ENCODE measurements around the gene LMTK3. TPM values are rescaled to one million over a fixed set of nuclear protein-coding genes. Genes with fewer than 3 reads are reported as not detected.

LMTK3 gene
- total RNA-seq, 1 donor = not detected

DNA sequence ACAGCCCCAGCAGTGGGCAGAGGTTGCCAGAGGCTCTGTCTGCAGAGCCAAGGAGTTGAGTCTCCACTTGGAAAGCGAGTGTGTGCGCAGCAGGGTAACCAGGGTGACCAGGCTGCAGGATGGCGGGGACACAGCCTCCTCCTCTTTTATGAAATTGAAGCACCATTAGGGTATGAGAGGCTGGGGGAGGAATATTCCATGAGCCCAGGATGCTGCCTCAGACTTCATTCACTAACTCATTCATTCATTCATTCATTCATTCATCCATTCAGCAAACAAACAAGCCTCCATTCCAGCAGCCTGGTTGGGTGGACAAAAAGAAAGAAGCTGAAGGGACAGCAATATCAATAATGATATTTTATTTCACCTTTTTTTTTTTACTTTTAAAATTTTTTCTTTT lies 6.6 kb upstream of the LMTK3 start:
- TF ChIP-seq, protein P1, sequence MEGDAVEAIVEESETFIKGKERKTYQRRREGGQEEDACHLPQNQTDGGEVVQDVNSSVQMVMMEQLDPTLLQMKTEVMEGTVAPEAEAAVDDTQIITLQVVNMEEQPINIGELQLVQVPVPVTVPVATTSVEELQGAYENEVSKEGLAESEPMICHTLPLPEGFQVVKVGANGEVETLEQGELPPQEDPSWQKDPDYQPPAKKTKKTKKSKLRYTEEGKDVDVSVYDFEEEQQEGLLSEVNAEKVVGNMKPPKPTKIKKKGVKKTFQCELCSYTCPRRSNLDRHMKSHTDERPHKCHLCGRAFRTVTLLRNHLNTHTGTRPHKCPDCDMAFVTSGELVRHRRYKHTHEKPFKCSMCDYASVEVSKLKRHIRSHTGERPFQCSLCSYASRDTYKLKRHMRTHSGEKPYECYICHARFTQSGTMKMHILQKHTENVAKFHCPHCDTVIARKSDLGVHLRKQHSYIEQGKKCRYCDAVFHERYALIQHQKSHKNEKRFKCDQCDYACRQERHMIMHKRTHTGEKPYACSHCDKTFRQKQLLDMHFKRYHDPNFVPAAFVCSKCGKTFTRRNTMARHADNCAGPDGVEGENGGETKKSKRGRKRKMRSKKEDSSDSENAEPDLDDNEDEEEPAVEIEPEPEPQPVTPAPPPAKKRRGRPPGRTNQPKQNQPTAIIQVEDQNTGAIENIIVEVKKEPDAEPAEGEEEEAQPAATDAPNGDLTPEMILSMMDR (IDR thresholded peaks at IDR 0.05; ENCODE audit: extremely low read depth, low read depth, low read length) = no peak
- no peaks in the 10 kb centered on the region for H3K9me3 ChIP-seq (ENCODE audit: low read depth, low read length)
- H3K4me2 ChIP-seq (ENCODE audit: insufficient read depth, low read length) = no peak overlapping the region

DNA sequence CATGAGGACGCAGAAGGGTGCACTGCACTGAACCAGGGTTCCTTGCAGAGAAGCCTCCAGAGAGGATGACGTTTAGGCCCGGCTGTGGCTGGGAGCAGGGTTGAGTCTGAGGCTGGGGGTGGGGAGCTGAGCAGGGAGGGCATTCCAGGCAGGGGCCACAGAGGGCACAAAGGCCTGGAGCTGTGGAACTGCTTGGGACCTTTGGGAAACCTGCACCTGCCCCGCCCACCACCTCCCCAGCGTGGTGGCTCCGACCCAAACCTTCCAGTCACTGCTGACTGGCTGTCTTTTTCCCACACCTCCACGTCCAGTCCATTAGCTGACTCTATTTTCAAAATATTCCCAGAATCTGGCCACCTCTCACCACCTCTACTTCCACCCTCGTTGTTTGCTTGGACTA lies 4.9 kb upstream of the LMTK3 start:
- Histone ChIP-seq H3K4me1 (ENCODE audit: insufficient read depth, low read length) (no peaks in the 10 kb centered on the region), H3K9me3 (ENCODE audit: low read depth, low read length) (no peaks in the 10 kb centered on the region), H3K79me2 (ENCODE audit: insufficient read depth, low read length) (no peaks in the 10 kb centered on the region), H2AFZ (ENCODE audit: low read length) (no peak overlapping the region), H3K27me3 (ENCODE audit: insufficient read depth, low read length) (peaks cover 20% of the 10 kb centered on the region), H3K4me3 (ENCODE audit: insufficient read depth, low read length) (no peak overlapping the region), H3K27ac (ENCODE audit: low read depth, low read length) (no peak overlapping the region), H4K20me1 (ENCODE audit: insufficient read depth, low read length) (no peaks in the 10 kb centered on the region), H3K4me2 (ENCODE audit: insufficient read depth, low read length) (no peak overlapping the region), H3K36me3 (ENCODE audit: insufficient read depth, low read length) (no peaks in the 10 kb centered on the region)
- TF ChIP-seq, protein P1 (IDR thresholded peaks at IDR 0.05; ENCODE audit: extremely low read depth, low read depth, low read length) = no peak
- DNase-seq (ENCODE audit: insufficient read length, low spot score, missing footprints) = no peak

More for the DNA sequence above, 6.6 kb upstream of the LMTK3 start:
- no peak overlapping the region for H3K4me3 ChIP-seq (ENCODE audit: insufficient read depth, low read length)
- H4K20me1 ChIP-seq (ENCODE audit: insufficient read depth, low read length) = no peaks in the 10 kb centered on the region
- no peaks in the 10 kb centered on the region for H3K79me2 ChIP-seq (ENCODE audit: insufficient read depth, low read length)
- peaks cover 4% of the 10 kb centered on the region for H3K27me3 ChIP-seq (ENCODE audit: insufficient read depth, low read length)
- H3K36me3 ChIP-seq (ENCODE audit: insufficient read depth, low read length) = no peaks in the 10 kb centered on the region
- DNase-seq (ENCODE audit: insufficient read length, low spot score, missing footprints) = peak; percentile 74
- no peak overlapping the region for H3K27ac ChIP-seq (ENCODE audit: low read depth, low read length)
- H3K4me1 ChIP-seq (ENCODE audit: insufficient read depth, low read length) = no peaks in the 10 kb centered on the region
- H2AFZ ChIP-seq (ENCODE audit: low read length) = no peak overlapping the region

DNA sequence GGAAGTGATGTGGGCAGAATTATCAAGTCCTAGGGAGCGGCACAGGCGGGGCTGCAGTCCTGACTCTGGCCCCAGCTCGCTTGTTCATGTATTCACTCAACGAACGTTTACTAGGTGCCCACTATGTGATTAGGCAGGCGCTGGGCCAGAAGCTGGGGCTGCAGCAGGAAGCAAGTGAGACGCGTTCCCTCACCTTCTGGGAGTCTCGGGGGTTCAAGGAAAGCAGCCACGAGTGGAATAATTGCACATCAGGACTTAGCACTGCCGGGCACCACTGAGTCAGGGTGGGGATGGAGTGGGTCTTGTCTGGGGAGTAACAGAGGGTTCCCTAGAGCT lies 2.5 kb upstream of the LMTK3 start:
- H3K4me1 ChIP-seq (ENCODE audit: insufficient read depth, low read length) = no peaks in the 10 kb centered on the region
- H4K20me1 ChIP-seq (ENCODE audit: insufficient read depth, low read length) = peaks cover 3% of the 10 kb centered on the region
- TF ChIP-seq, protein P1 (IDR thresholded peaks at IDR 0.05; ENCODE audit: extremely low read depth, low read depth, low read length) = no peak
- H3K79me2 ChIP-seq (ENCODE audit: insufficient read depth, low read length) = no peaks in the 10 kb centered on the region
- no peak overlapping the region for H3K27ac ChIP-seq (ENCODE audit: low read depth, low read length)
- peak overlapping the region; percentile 73 for H3K4me3 ChIP-seq (ENCODE audit: insufficient read depth, low read length)
- no peaks in the 10 kb centered on the region for H3K9me3 ChIP-seq (ENCODE audit: low read depth, low read length)
- peak overlapping the region; percentile 83 for H2AFZ ChIP-seq (ENCODE audit: low read length)
- no peaks in the 10 kb centered on the region for H3K36me3 ChIP-seq (ENCODE audit: insufficient read depth, low read length)
- H3K27me3 ChIP-seq (ENCODE audit: insufficient read depth, low read length) = peaks cover 34% of the 10 kb centered on the region
- H3K4me2 ChIP-seq (ENCODE audit: insufficient read depth, low read length) = peak overlapping the region; percentile 80
- DNase-seq (ENCODE audit: insufficient read length, low spot score, missing footprints) = no peak

DNA sequence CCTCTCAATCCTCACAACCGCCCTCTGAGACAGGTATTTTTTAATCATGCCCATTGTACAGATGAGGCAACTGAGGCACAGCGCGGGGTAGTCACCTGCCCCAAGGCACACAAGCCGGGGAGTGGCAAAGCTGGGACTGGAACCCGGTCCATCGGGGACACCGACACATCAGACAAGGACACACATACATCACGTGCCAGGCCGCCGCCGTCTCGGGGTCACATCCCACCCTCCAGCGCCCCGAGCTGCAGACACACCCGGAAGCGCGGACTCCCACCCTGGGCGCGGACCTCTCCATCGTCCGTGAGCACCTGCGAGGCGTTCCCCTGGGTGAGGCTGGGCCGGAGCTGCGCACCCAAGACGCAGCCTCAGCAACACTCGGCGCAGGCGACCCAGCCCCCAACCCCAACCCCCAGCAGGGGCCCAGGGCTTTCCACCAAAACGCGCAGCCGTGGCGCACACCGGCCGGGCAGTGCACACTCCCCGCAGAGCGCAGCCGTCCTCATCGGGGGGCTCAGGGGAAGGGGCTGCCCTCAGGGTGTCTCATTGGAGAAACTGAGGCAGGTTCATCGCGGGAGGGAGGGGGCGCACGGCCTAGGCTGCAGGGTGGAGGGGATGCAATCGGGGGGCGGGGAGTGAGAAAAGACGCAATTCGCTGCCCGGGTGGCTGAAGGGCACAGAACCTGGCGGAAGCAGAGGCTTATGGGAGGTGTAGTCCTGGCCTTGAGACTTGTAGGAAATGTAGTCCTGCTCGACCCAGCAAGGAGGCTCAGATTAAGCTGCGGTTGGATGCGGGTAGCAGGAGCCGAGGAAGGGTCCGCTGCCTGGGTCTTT lies 1.9 kb upstream of the LMTK3 start:
- H3K4me2 ChIP-seq (ENCODE audit: insufficient read depth, low read length) = peak overlapping the region; percentile 80
- H3K4me1 ChIP-seq (ENCODE audit: insufficient read depth, low read length) = no peaks in the 10 kb centered on the region
- H3K36me3 ChIP-seq (ENCODE audit: insufficient read depth, low read length) = no peaks in the 10 kb centered on the region
- no peaks in the 10 kb centered on the region for H3K9me3 ChIP-seq (ENCODE audit: low read depth, low read length)
- TF ChIP-seq, protein P1 (IDR thresholded peaks at IDR 0.05; ENCODE audit: extremely low read depth, low read depth, low read length) = no peak
- DNase-seq (ENCODE audit: insufficient read length, low spot score, missing footprints) = peak; percentile 96
- H3K79me2 ChIP-seq (ENCODE audit: insufficient read depth, low read length) = no peaks in the 10 kb centered on the region
- H4K20me1 ChIP-seq (ENCODE audit: insufficient read depth, low read length) = peaks cover 3% of the 10 kb centered on the region
- peaks cover 34% of the 10 kb centered on the region for H3K27me3 ChIP-seq (ENCODE audit: insufficient read depth, low read length)
- H3K27ac ChIP-seq (ENCODE audit: low read depth, low read length) = no peak overlapping the region
- peak overlapping the region; percentile 83 for H2AFZ ChIP-seq (ENCODE audit: low read length)
- peak overlapping the region; percentile 73 for H3K4me3 ChIP-seq (ENCODE audit: insufficient read depth, low read length)
